ENCODE results near the gene SF1. TPM values are rescaled to one million over a fixed set of nuclear protein-coding genes. Genes with fewer than 3 reads are reported as not detected.

SF1 gene
- total and polyA plus RNA-seq, 4 donors = 76.2 to 213 (median 147) TPM

- 58 to 63% methylated on average over 21 of the region's 21 CpGs for WGBS, 2 donors
- DNase-seq = peak; percentile 22 to 61 (median 26)
- H3K36me3 ChIP-seq (ENCODE audit: control insufficient read depth in 4 of 4, insufficient read depth in 4 of 4, low read length in 4 of 4) = peaks cover 0 to 4% (median 0%) of the 10 kb centered on the region in 4 donors
- no peaks in the 10 kb centered on the region for H3K9me3 ChIP-seq (ENCODE audit: control insufficient read depth in 4 of 4, insufficient read depth in 3 of 4, low read length in 3 of 4)
- no peak overlapping the region for H3K9ac ChIP-seq (ENCODE audit: insufficient read depth in 1 of 2, low read length in 2 of 2)
- peaks cover 0 to 4% (median 0%) of the 10 kb centered on the region in 5 donors for H3K4me1 ChIP-seq (ENCODE audit: control insufficient read depth in 5 of 5, insufficient read depth in 5 of 5, low read length in 5 of 5)
- H3K27me3 ChIP-seq (ENCODE audit: control insufficient read depth in 3 of 3, insufficient read depth in 3 of 3, low read length in 2 of 3) = peaks cover 0 to 18% (median 2%) of the 10 kb centered on the region in 3 donors
- no peak overlapping the region for H3K4me3 ChIP-seq
- H3K27ac ChIP-seq (ENCODE audit: low read depth in 1 of 2, low read length in 1 of 2) = no peak overlapping the region
- no peak for ATAC-seq (ENCODE audit: insufficient read depth, low FRiP score)
- no peak for TF ChIP-seq CTCF (IDR thresholded peaks at IDR 0.05; ENCODE audit: control extremely low read depth, extremely low read depth)
Measured at GRCh38 chr11:64729851-64730382, 48.4 kb downstream of the SF1 start.

- H3K27me3 ChIP-seq (ENCODE audit: control insufficient read depth in 3 of 3, insufficient read depth in 3 of 3, low read length in 2 of 3) = peaks cover 0 to 23% (median 4%) of the 10 kb centered on the region in 3 donors
- TF ChIP-seq CTCF (IDR thresholded peaks at IDR 0.05; ENCODE audit: control extremely low read depth, extremely low read depth) = no peak
- 94 to 97% methylated on average over 11 of the region's 11 CpGs for WGBS, 2 donors
- peaks cover 0 to 2% (median 0%) of the 10 kb centered on the region in 4 donors for H3K36me3 ChIP-seq (ENCODE audit: control insufficient read depth in 4 of 4, insufficient read depth in 4 of 4, low read length in 4 of 4)
- no peak overlapping the region for H3K4me3 ChIP-seq
- H3K9ac ChIP-seq (ENCODE audit: insufficient read depth in 1 of 2, low read length in 2 of 2) = no peak overlapping the region
- H3K27ac ChIP-seq (ENCODE audit: low read depth in 1 of 2, low read length in 1 of 2) = no peak overlapping the region
- H3K4me1 ChIP-seq (ENCODE audit: control insufficient read depth in 5 of 5, insufficient read depth in 5 of 5, low read length in 5 of 5) = peaks cover 0 to 4% (median 0%) of the 10 kb centered on the region in 5 donors
- ATAC-seq (ENCODE audit: insufficient read depth, low FRiP score) (no peak), DNase-seq (no peak)
- H3K9me3 ChIP-seq (ENCODE audit: control insufficient read depth in 4 of 4, insufficient read depth in 3 of 4, low read length in 3 of 4) = no peaks in the 10 kb centered on the region
Measured at GRCh38 chr11:64728757-64729365, 49.5 kb downstream of the SF1 start.

- TF ChIP-seq CTCF (IDR thresholded peaks at IDR 0.05; ENCODE audit: control extremely low read depth, extremely low read depth) = no peak
- H3K27me3 ChIP-seq (ENCODE audit: control insufficient read depth in 3 of 3, insufficient read depth in 3 of 3, low read length in 2 of 3) = peaks cover 0 to 28% (median 10%) of the 10 kb centered on the region in 3 donors
- no peak overlapping the region for H3K4me3 ChIP-seq
- H3K9me3 ChIP-seq (ENCODE audit: control insufficient read depth in 4 of 4, insufficient read depth in 3 of 4, low read length in 3 of 4) = no peaks in the 10 kb centered on the region
- H3K4me1 ChIP-seq (ENCODE audit: control insufficient read depth in 5 of 5, insufficient read depth in 5 of 5, low read length in 5 of 5) = peaks cover 0 to 4% (median 0%) of the 10 kb centered on the region in 5 donors
- 73 to 85% methylated on average over 7 of the region's 7 CpGs for WGBS, 2 donors
- no peak overlapping the region for H3K9ac ChIP-seq (ENCODE audit: insufficient read depth in 1 of 2, low read length in 2 of 2)
- ATAC-seq (ENCODE audit: insufficient read depth, low FRiP score) (no peak), DNase-seq (no peak)
- no peak overlapping the region for H3K27ac ChIP-seq (ENCODE audit: low read depth in 1 of 2, low read length in 1 of 2)
- H3K36me3 ChIP-seq (ENCODE audit: control insufficient read depth in 4 of 4, insufficient read depth in 4 of 4, low read length in 4 of 4) = no peaks in the 10 kb centered on the region
Measured at GRCh38 chr11:64726867-64727530, 51.3 kb downstream of the SF1 start.
